Stomach smooth muscle (tissue), 2 donors: ENCODE data around the gene UFD1.
A peak's percentile ranks its signal among the peaks of the same experiment; 100 is the strongest.

Experiments used
- H3K27ac ChIP-seq: one replicate; pipeline ENCODE4 v1.7.0; 2013; ENCODE audit warnings: mild to moderate bottlenecking, low read length, inconsistent platforms
- H3K27me3 ChIP-seq, 2 donors: one replicate each; pipeline ENCODE4 v1.7.0; 2013; ENCODE audit warnings: low read length in 2 of 2; ENCODE audit not compliant: insufficient read depth in 2 of 2, control insufficient read depth in 1 of 2
- H3K36me3 ChIP-seq, 2 donors: one replicate each; pipeline ENCODE4 v1.7.0; 2013; ENCODE audit warnings: low read length in 2 of 2; ENCODE audit not compliant: control insufficient read depth in 2 of 2, insufficient read depth in 2 of 2
- H3K4me1 ChIP-seq: one replicate; pipeline ENCODE4 v1.7.0; 2013; ENCODE audit warnings: low read length; ENCODE audit not compliant: control insufficient read depth, insufficient read depth
- H3K4me3 ChIP-seq, 2 donors: one replicate each; pipeline ENCODE4 v1.7.0; 2013; ENCODE audit warnings: low read length in 2 of 2
- H3K9ac ChIP-seq, 2 donors: one replicate each; pipeline ENCODE4 v1.7.0; 2013; ENCODE audit warnings: low read length in 2 of 2, mild to moderate bottlenecking in 1 of 2
- H3K9me3 ChIP-seq, 2 donors: one replicate each; pipeline ENCODE4 v1.7.0; 2013; ENCODE audit warnings: low read length in 2 of 2; ENCODE audit not compliant: control insufficient read depth in 2 of 2
- donor health status: healthy.
- donor health status: Pancreatic carcinoma.

Gene UFD1

GRCh38 chr22:19522881-19523239 is 43.9 kb upstream of the UFD1 start:
- Histone ChIP-seq H3K27me3 (peaks cover 29% of the 10 kb centered on the region in 2 donors), H3K4me3 (peak overlapping the region in 1 of 2 donors; percentile 54), H3K4me1 (peaks cover 13% of the 10 kb centered on the region), H3K36me3 (no peaks in the 10 kb centered on the region), H3K9ac (no peak overlapping the region), H3K27ac (no peak overlapping the region), H3K9me3 (no peaks in the 10 kb centered on the region)

GRCh38 chr22:19522190-19522880 is 43.3 kb upstream of the UFD1 start:
- Histone ChIP-seq H3K36me3 (no peaks in the 10 kb centered on the region), H3K9me3 (no peaks in the 10 kb centered on the region), H3K27ac (no peak overlapping the region), H3K4me1 (peaks cover 13% of the 10 kb centered on the region), H3K9ac (no peak overlapping the region), H3K27me3 (peaks cover 29% of the 10 kb centered on the region in 2 donors), H3K4me3 (peak overlapping the region in 1 of 2 donors; percentile 54)

- no peak overlapping the region for H3K27ac ChIP-seq
- H3K9ac ChIP-seq, result no peak overlapping the region
- H3K9me3 ChIP-seq, result no peaks in the 10 kb centered on the region
- peaks cover 13% of the 10 kb centered on the region for H3K4me1 ChIP-seq
- H3K4me3 ChIP-seq, result no peak overlapping the region
- H3K36me3 ChIP-seq, result no peaks in the 10 kb centered on the region
- peaks cover 16 to 29% of the 10 kb centered on the region in 2 donors for H3K27me3 ChIP-seq
Observed at GRCh38 chr22:19520566-19521305, 41.7 kb upstream of the UFD1 start.

- H3K4me1 ChIP-seq, result peaks cover 13% of the 10 kb centered on the region
- no peaks in the 10 kb centered on the region for H3K36me3 ChIP-seq
- H3K4me3 ChIP-seq, result no peak overlapping the region
- H3K9me3 ChIP-seq, result no peaks in the 10 kb centered on the region
- no peak overlapping the region for H3K9ac ChIP-seq
- no peak overlapping the region for H3K27ac ChIP-seq
- peaks cover 11 to 22% of the 10 kb centered on the region in 2 donors for H3K27me3 ChIP-seq
Observed at GRCh38 chr22:19520007-19520406, 41.0 kb upstream of the UFD1 start.

GRCh38 chr22:19519041-19519926 is 40.3 kb upstream of the UFD1 start:
- no peaks in the 10 kb centered on the region for H3K36me3 ChIP-seq
- peaks cover 13% of the 10 kb centered on the region for H3K4me1 ChIP-seq
- no peaks in the 10 kb centered on the region for H3K9me3 ChIP-seq
- H3K27ac ChIP-seq, result no peak overlapping the region
- no peak overlapping the region for H3K9ac ChIP-seq
- H3K27me3 ChIP-seq, result peaks cover 7 to 16% of the 10 kb centered on the region in 2 donors
- no peak overlapping the region for H3K4me3 ChIP-seq

- H3K27me3 ChIP-seq, result peaks cover 2 to 10% of the 10 kb centered on the region in 2 donors
- no peaks in the 10 kb centered on the region for H3K9me3 ChIP-seq
- H3K4me3 ChIP-seq, result no peak overlapping the region
- no peak overlapping the region for H3K9ac ChIP-seq
- H3K4me1 ChIP-seq, result peaks cover 8% of the 10 kb centered on the region
- no peaks in the 10 kb centered on the region for H3K36me3 ChIP-seq
- H3K27ac ChIP-seq, result no peak overlapping the region
Observed at GRCh38 chr22:19518635-19519034, 39.6 kb upstream of the UFD1 start.

- Histone ChIP-seq H3K9ac (no peak overlapping the region), H3K27me3 (peaks cover 2 to 5% of the 10 kb centered on the region in 2 donors), H3K9me3 (peaks cover 0 to under 1% of the 10 kb centered on the region in 2 donors), H3K36me3 (no peaks in the 10 kb centered on the region), H3K27ac (no peak overlapping the region), H3K4me1 (peaks cover 2% of the 10 kb centered on the region), H3K4me3 (no peak overlapping the region)
Observed at GRCh38 chr22:19517919-19518611, 39.1 kb upstream of the UFD1 start.

- Histone ChIP-seq H3K4me1 (no peaks in the 10 kb centered on the region), H3K27ac (no peak overlapping the region), H3K9me3 (peaks cover 0 to 3% of the 10 kb centered on the region in 2 donors), H3K4me3 (no peak overlapping the region), H3K36me3 (no peaks in the 10 kb centered on the region), H3K27me3 (peaks cover 0 to under 1% of the 10 kb centered on the region in 2 donors), H3K9ac (no peak overlapping the region)
Observed at GRCh38 chr22:19517171-19517500, 38.1 kb upstream of the UFD1 start.

GRCh38 chr22:19516378-19517170 is 37.6 kb upstream of the UFD1 start:
- Histone ChIP-seq H3K27me3 (no peaks in the 10 kb centered on the region), H3K9ac (no peak overlapping the region), H3K9me3 (peaks cover 0 to 3% of the 10 kb centered on the region in 2 donors), H3K4me1 (no peaks in the 10 kb centered on the region), H3K4me3 (no peak overlapping the region), H3K36me3 (no peaks in the 10 kb centered on the region), H3K27ac (no peak overlapping the region)
